HepG2 (cell line): ENCODE data around the gene STK40. TPM values are rescaled to one million over a fixed set of nuclear protein-coding genes. Genes with fewer than 3 reads are reported as not detected.

Experiments
- BCLAF1 ChIP-seq: fragments of 450-650 bp; IDR thresholded peaks from 2 replicates; pipeline ENCODE4 v1.6.1; 2017; ENCODE audit warnings: mild to moderate bottlenecking
- CHD2 ChIP-seq: IDR thresholded peaks from 2 replicates; pipeline ENCODE4 v1.6.1; 2011; ENCODE audit warnings: low read depth, low read length, improper control_type of control experiment
- GPBP1L1 ChIP-seq: sonication (generic); formaldehyde crosslinking; IDR thresholded peaks from 2 replicates; pipeline ENCODE4 v1.5.0; 2020; ENCODE audit warnings: mild to moderate bottlenecking, missing genetic modification reagents
- MEF2D ChIP-seq: sonication (generic); formaldehyde crosslinking; IDR thresholded peaks from 2 replicates; pipeline ENCODE4 v1.5.1; 2020; ENCODE audit warnings: mild to moderate bottlenecking, missing genetic modification reagents
- PCBP2 ChIP-seq: fragments of 200-400 bp; formaldehyde crosslinking; optimal IDR thresholded peaks from 2 replicates; pipeline ENCODE3; 2018; ENCODE audit warnings: low read length, low read depth; ENCODE audit not compliant: poor library complexity, severe bottlenecking
- POLR2A ChIP-seq, 2 experiments: IDR thresholded peaks; 2 replicates each; pipeline ENCODE4 v1.6.1; 2011; ENCODE audit warnings: low read depth in 2 of 2, low read length in 2 of 2, mild to moderate bottlenecking in 1 of 2, moderate library complexity in 1 of 2; ENCODE audit not compliant: insufficient read depth in 1 of 2
- RAD51 ChIP-seq: fragments of 450-650 bp; IDR thresholded peaks from 2 replicates; pipeline ENCODE4 v1.6.1; 2016; ENCODE audit warnings: borderline replicate concordance
- RARA ChIP-seq: IDR thresholded peaks from 2 replicates; pipeline ENCODE4 v1.6.1; 2016; ENCODE audit warnings: missing genetic modification reagents, missing compliant biosample characterization
- TERF1 ChIP-seq: sonication (generic); formaldehyde crosslinking; IDR thresholded peaks from 2 replicates; pipeline ENCODE4 v1.8.0; 2022; ENCODE audit warnings: mild to moderate bottlenecking, missing genetic modification reagents, moderate library complexity
- TRAFD1 ChIP-seq: sonication (generic); formaldehyde crosslinking; IDR thresholded peaks from 2 replicates; pipeline ENCODE4 v1.5.1; 2020; ENCODE audit warnings: missing genetic modification reagents, mild to moderate bottlenecking, borderline replicate concordance
- ZBTB1 ChIP-seq: sonication (generic); formaldehyde crosslinking; IDR thresholded peaks from 2 replicates; pipeline ENCODE4 v1.4.0; 2020; ENCODE audit warnings: missing genetic modification reagents, borderline replicate concordance
- ZBTB42 ChIP-seq: sonication (generic); formaldehyde crosslinking; IDR thresholded peaks from 2 replicates; pipeline ENCODE4 v1.5.0; 2020; ENCODE audit warnings: mild to moderate bottlenecking, missing genetic modification reagents
- ZFP36 ChIP-seq: fragments of 150-350 bp; IDR thresholded peaks from 2 replicates; pipeline ENCODE4 v1.6.1; 2018; ENCODE audit warnings: borderline replicate concordance, low read length, low read depth; ENCODE audit not compliant: partially characterized antibody
- ZHX2 ChIP-seq, 2 experiments: sonication (generic) in 1 of 2; formaldehyde crosslinking in 1 of 2; IDR thresholded peaks; 2 replicates each; pipeline versions ENCODE4 v1.6.1 to v1.9.0; 2014 to 2022; ENCODE audit warnings: antibody characterized with exemption in 1 of 2, borderline replicate concordance in 1 of 2, inconsistent platforms in 1 of 2, low read depth in 1 of 2, missing genetic modification reagents in 1 of 2
- ZNF205 ChIP-seq: IDR thresholded peaks from 2 replicates; pipeline ENCODE4 v1.6.1; 2018; ENCODE audit warnings: missing biosample characterization, missing genetic modification reagents
- ZNF883 ChIP-seq: sonication (generic); formaldehyde crosslinking; IDR thresholded peaks from 2 replicates; pipeline ENCODE4 v1.5.1; 2020; ENCODE audit warnings: mild to moderate bottlenecking, missing genetic modification reagents; ENCODE audit errors: not compliant biosample characterization
- ZSCAN29 ChIP-seq: sonication (generic); formaldehyde crosslinking; conservative IDR thresholded peaks from 2 replicates; pipeline ENCODE4 v1.4.0; 2020; ENCODE audit warnings: mild to moderate bottlenecking, missing genetic modification reagents
- polyA plus RNA-seq, 8 experiments: library from polyadenylated mRNA; depleted of rRNA in 3 of 8; stranded (reverse) in 7 of 8; unstranded in 1 of 8; fragments of >200 nt; fragmentation: Illumina TruSeq in 4 of 8; extraction: Trizol in 4 of 8; gene quantifications; 2 replicates each; pipeline versions ENCODE4 v1.2.1 to v1.2.3, GENCODE V29; 2011 to 2016; ENCODE audit warnings: low read depth in 4 of 8, missing spikeins in 1 of 8, mixed read lengths in 1 of 8; ENCODE audit not compliant: insufficient read depth in 1 of 8
- total RNA-seq, 5 experiments: library from RNA; depleted of rRNA; stranded (reverse); fragments of >200 nt; fragmentation: Illumina TruSeq; extraction: Trizol; gene quantifications; 2 replicates each; pipeline ENCODE4 v1.2.3, GENCODE V29; 2016; ENCODE audit warnings: low read depth in 1 of 5

STK40 gene
- total and polyA plus RNA-seq, 2 of the 13 experiments (the other 11 are each of a cell fraction or from before 2014, with no cell fraction given), result 33.8 to 35.1 TPM

GRCh38 chr1:36380143-36380619 lies 5.5 kb downstream of the STK40 start (continued):
- TF ChIP-seq BCLAF1 (no peak), RAD51 (no peak), TRAFD1 (CRISPR knock-in tag) (no peak), ZBTB42 (CRISPR knock-in tag) (no peak), ZSCAN29 (CRISPR knock-in tag) (no peak), ZHX2 (IDR thresholded peaks at IDR 0.05; ENCODE audit: low read depth) (no peak), ZHX2 (CRISPR knock-in tag; IDR thresholded peaks at IDR 0.05; ENCODE audit: borderline replicate concordance) (no peak), POLR2A (IDR thresholded peaks at IDR 0.05; ENCODE audit: insufficient read depth in 1 of 2, low read depth in 2 of 2, low read length in 2 of 2) (no peak), PCBP2 (no peak), ZNF205 (CRISPR knock-in tag) (no peak), CHD2 (no peak), RARA (CRISPR knock-in tag) (no peak), MEF2D (CRISPR knock-in tag) (no peak), GPBP1L1 (CRISPR knock-in tag) (no peak), ZNF883 (CRISPR knock-in tag) (no peak), TERF1 (no peak), ZBTB1 (CRISPR knock-in tag) (no peak), ZFP36 (no peak)
